HG03095 (cell line): ENCODE measurements around the gene ZBP1.
"Not testable (repeated sequence)": the region's sequence is repeated elsewhere in the genome, so short reads cannot be mapped to it uniquely, and the experiment has no call there.

Experiments used
- ATAC-seq: cut with Tn5 transposase; IDR thresholded peaks from one replicate; pipeline ENCODE4 v1.9.1; 2021; ENCODE audit warnings: moderate library complexity; ENCODE audit not compliant: unreplicated experiment

ZBP1 gene

GRCh38 chr20:57647933-57648785 lies 27.9 kb upstream of the ZBP1 start:
- no peak for ATAC-seq

GRCh38 chr20:57647006-57647932 lies 27.0 kb upstream of the ZBP1 start:
- no peak for ATAC-seq

- ATAC-seq: no peak
Measured at GRCh38 chr20:57638895-57639236, 18.6 kb upstream of the ZBP1 start.

GRCh38 chr20:57638173-57638894 lies 18.1 kb upstream of the ZBP1 start:
- no peak for ATAC-seq

- no peak for ATAC-seq
Measured at GRCh38 chr20:57633945-57634491, 13.8 kb upstream of the ZBP1 start.

GRCh38 chr20:57632286-57632685 lies 12.1 kb upstream of the ZBP1 start:
- no peak for ATAC-seq

- ATAC-seq: no peak
Measured at GRCh38 chr20:57630061-57630460, 9.8 kb upstream of the ZBP1 start.

- not testable (repeated sequence) for ATAC-seq
Measured at GRCh38 chr20:57629491-57629901, 9.3 kb upstream of the ZBP1 start.

GRCh38 chr20:57628962-57629308 lies 8.7 kb upstream of the ZBP1 start:
- ATAC-seq: not testable (repeated sequence)

- ATAC-seq: no peak
Measured at GRCh38 chr20:57628047-57628961, 8.1 kb upstream of the ZBP1 start.

- ATAC-seq: no peak
Measured at GRCh38 chr20:57627339-57627738, 7.1 kb upstream of the ZBP1 start.

- ATAC-seq: no peak
Measured at GRCh38 chr20:57625978-57626377, 5.8 kb upstream of the ZBP1 start.

- ATAC-seq: no peak
Measured at GRCh38 chr20:57625181-57625958, 5.1 kb upstream of the ZBP1 start.

- no peak for ATAC-seq
Measured at GRCh38 chr20:57624124-57624523, 3.9 kb upstream of the ZBP1 start.

GRCh38 chr20:57622579-57623381 lies 2.6 kb upstream of the ZBP1 start:
- no peak for ATAC-seq

- ATAC-seq: no peak
Measured at GRCh38 chr20:57622201-57622570, 2.0 kb upstream of the ZBP1 start.

- no peak for ATAC-seq
Measured at GRCh38 chr20:57621421-57622200, 1.4 kb upstream of the ZBP1 start.

GRCh38 chr20:57620999-57621398 lies 773 bp upstream of the ZBP1 start:
- ATAC-seq: no peak
